Mesothelial cell of epicardium (in vitro differentiated cells): ENCODE measurements around the gene C9orf78. TPM values are rescaled to one million over a fixed set of nuclear protein-coding genes. Genes with fewer than 3 reads are reported as not detected.

ENCODE experiments used
- DNase-seq, 2 experiments: peaks; one replicate each; pipeline ENCODE4 v3.0.0; 2021; ENCODE audit warnings: low spot score in 2 of 2; ENCODE audit not compliant: unreplicated experiment in 2 of 2
- H3K27ac Mint-ChIP-seq: 2 replicates; pipeline ENCODE4 v1.8.0; 2021; ENCODE audit warnings: mixed read lengths
- H3K27me3 Mint-ChIP-seq: 2 replicates; pipeline ENCODE4 v1.8.0; 2021; ENCODE audit warnings: low read depth, mixed read lengths
- H3K36me3 Mint-ChIP-seq: 2 replicates; pipeline ENCODE4 v1.8.0; 2021; ENCODE audit warnings: mixed read lengths
- H3K4me1 Mint-ChIP-seq: 2 replicates; pipeline ENCODE4 v1.8.0; 2021; ENCODE audit warnings: mixed read lengths
- H3K4me3 Mint-ChIP-seq: 2 replicates; pipeline ENCODE4 v1.8.0; 2021; ENCODE audit warnings: mild to moderate bottlenecking, moderate library complexity, mixed read lengths
- H3K9me3 Mint-ChIP-seq: 2 replicates; pipeline ENCODE4 v1.8.0; 2021; ENCODE audit warnings: mixed read lengths
- CTCF ChIP-seq: fragments of 200-600 bp; sonication (generic); IDR thresholded peaks from one replicate; pipeline ENCODE4 v1.5.0; 2021; ENCODE audit warnings: antibody characterized with exemption; ENCODE audit not compliant: unreplicated experiment
- total RNA-seq: library from RNA; stranded (reverse); gene quantifications from 3 replicates; pipeline ENCODE4 v1.2.1, GENCODE V29; 2021

Gene C9orf78
- total RNA-seq, 1 donor from 2014 or later = 29.9 TPM

GRCh38 chr9:129868872-129869486, 33.9 kb upstream of the C9orf78 start:
- Mint-ChIP-seq H3K4me1 (no peaks in the 10 kb centered on the region), H3K9me3 (no peaks in the 10 kb centered on the region), H3K27me3 (no peaks in the 10 kb centered on the region), H3K27ac (no peak overlapping the region), H3K4me3 (no peak overlapping the region), H3K36me3 (peaks cover 22% of the 10 kb centered on the region)
- no peak for TF ChIP-seq CTCF
- no peak for DNase-seq

- Mint-ChIP-seq H3K27me3 (no peaks in the 10 kb centered on the region), H3K36me3 (peaks cover 26% of the 10 kb centered on the region), H3K9me3 (no peaks in the 10 kb centered on the region), H3K4me3 (no peak overlapping the region), H3K4me1 (no peaks in the 10 kb centered on the region), H3K27ac (no peak overlapping the region)
- no peak for DNase-seq
- TF ChIP-seq CTCF = no peak
Observed at GRCh38 chr9:129868023-129868871, 33.2 kb upstream of the C9orf78 start.

- Mint-ChIP-seq H3K4me1 (no peaks in the 10 kb centered on the region), H3K27ac (no peak overlapping the region), H3K27me3 (no peaks in the 10 kb centered on the region), H3K4me3 (no peak overlapping the region), H3K36me3 (peaks cover 28% of the 10 kb centered on the region), H3K9me3 (no peaks in the 10 kb centered on the region)
- no peak for DNase-seq
- no peak for TF ChIP-seq CTCF
Observed at GRCh38 chr9:129867136-129868022, 32.3 kb upstream of the C9orf78 start.

GRCh38 chr9:129866394-129867135, 31.5 kb upstream of the C9orf78 start:
- H3K4me1 Mint-ChIP-seq = no peaks in the 10 kb centered on the region
- no peak for DNase-seq
- H3K27me3 Mint-ChIP-seq = no peaks in the 10 kb centered on the region
- no peak overlapping the region for H3K4me3 Mint-ChIP-seq
- H3K27ac Mint-ChIP-seq = no peak overlapping the region
- H3K9me3 Mint-ChIP-seq = no peaks in the 10 kb centered on the region
- no peak for TF ChIP-seq CTCF
- H3K36me3 Mint-ChIP-seq = peaks cover 34% of the 10 kb centered on the region

- no peak for DNase-seq
- Mint-ChIP-seq H3K9me3 (no peaks in the 10 kb centered on the region), H3K4me3 (no peak overlapping the region), H3K36me3 (peaks cover 34% of the 10 kb centered on the region), H3K27ac (no peak overlapping the region), H3K27me3 (no peaks in the 10 kb centered on the region), H3K4me1 (no peaks in the 10 kb centered on the region)
- TF ChIP-seq CTCF = no peak
Observed at GRCh38 chr9:129865668-129866320, 30.7 kb upstream of the C9orf78 start.
